DND-41 (cell line): ENCODE data around the gene AGAP1.

Source experiments
- CTCF ChIP-seq: IDR thresholded peaks from 2 replicates; pipeline ENCODE4 v1.5.1; 2012; ENCODE audit warnings: borderline replicate concordance, low read length, moderate library complexity, mild to moderate bottlenecking; ENCODE audit not compliant: poor library complexity, severe bottlenecking; ENCODE audit errors: extremely low read depth
- EZH2 ChIP-seq: IDR thresholded peaks from 3 replicates; pipeline ENCODE4 v1.6.1; 2012; ENCODE audit warnings: borderline replicate concordance, low read depth, mild to moderate bottlenecking, moderate library complexity, low read length, inconsistent platforms; ENCODE audit not compliant: severe bottlenecking

- no peak for TF ChIP-seq CTCF
- TF ChIP-seq EZH2: no peak
Measured at GRCh38 chr2:236081171-236081570, 587.3 kb downstream of the AGAP1 start.
